Activated naive CD4-positive, alpha-beta T cell treated with anti-CD3 and anti-CD28 coated beads, Interleukin-2, amount 50 U/mL, for 72 hours (primary cell): Measurements from ENCODE around the gene M1AP. TPM values are rescaled to one million over a fixed set of nuclear protein-coding genes. Genes with fewer than 3 reads are reported as not detected.
"Not testable (repeated sequence)": the region's sequence is repeated elsewhere in the genome, so short reads cannot be mapped to it uniquely, and the experiment has no call there.

Experiments used
- ATAC-seq, 2 donors: fragments of 150-1000 bp; cut with Tn5 transposase; 2 replicates each; pipeline ENCODE4 v1.10.0; 2021; ENCODE audit warnings: mild to moderate bottlenecking in 2 of 2, moderate library complexity in 2 of 2
- DNase-seq, 2 donors: peaks; one replicate each; pipeline ENCODE4 v3.0.0; 2021 to 2022; ENCODE audit warnings: low spot score in 2 of 2
- H3K27ac Mint-ChIP-seq, 2 donors: one replicate each; pipeline ENCODE4 v1.8.0; 2022; ENCODE audit warnings: mild to moderate bottlenecking in 2 of 2, mixed read lengths in 2 of 2
- H3K36me3 Mint-ChIP-seq, 2 donors: one replicate each; pipeline ENCODE4 v1.8.0; 2022; ENCODE audit warnings: mixed read lengths in 2 of 2
- H3K9me3 Mint-ChIP-seq, 2 donors: one replicate each; pipeline ENCODE4 v1.8.0; 2022; ENCODE audit warnings: mixed read lengths in 2 of 2
- total RNA-seq, 2 donors: library from RNA; stranded (reverse); gene quantifications; one replicate each; pipeline ENCODE4 v1.2.3, GENCODE V29; 2022

The M1AP gene
- total RNA-seq, 2 donors from 2014 or later: not detected

- ATAC-seq (no peak), DNase-seq (no peak)
- Mint-ChIP-seq H3K9me3 (no peaks in the 10 kb centered on the region), H3K36me3 (no peaks in the 10 kb centered on the region), H3K27ac (no peak overlapping the region)
Observed at GRCh38 chr2:74670263-74670662, 22.1 kb upstream of the M1AP start.

- DNase-seq: no peak
- Mint-ChIP-seq H3K9me3 (no peaks in the 10 kb centered on the region), H3K36me3 (no peaks in the 10 kb centered on the region), H3K27ac (peak overlapping the region in 1 of 2 donors; percentile 51)
- ATAC-seq: no peak
Observed at GRCh38 chr2:74668087-74668486, 20.0 kb upstream of the M1AP start.

- no peak for ATAC-seq
- H3K27ac Mint-ChIP-seq: no peak overlapping the region
- peaks cover 0 to 6% of the 10 kb centered on the region in 2 donors for H3K36me3 Mint-ChIP-seq
- no peaks in the 10 kb centered on the region for H3K9me3 Mint-ChIP-seq
- no peak for DNase-seq
Observed at GRCh38 chr2:74659462-74659861, 11.3 kb upstream of the M1AP start.

GRCh38 chr2:74658516-74658915, 10.4 kb upstream of the M1AP start:
- DNase-seq: no peak
- Mint-ChIP-seq H3K27ac (peak overlapping the region in 1 of 2 donors; percentile 32), H3K36me3 (peaks cover 0 to 6% of the 10 kb centered on the region in 2 donors), H3K9me3 (no peaks in the 10 kb centered on the region)
- no peak for ATAC-seq

- Mint-ChIP-seq H3K27ac (no peak overlapping the region), H3K36me3 (peaks cover 5 to 6% of the 10 kb centered on the region in 2 donors), H3K9me3 (peaks cover 0 to 4% of the 10 kb centered on the region in 2 donors)
- no peak for ATAC-seq
- DNase-seq: no peak
Observed at GRCh38 chr2:74655579-74655978, 7.4 kb upstream of the M1AP start.

GRCh38 chr2:74653985-74654882, 6.1 kb upstream of the M1AP start, which contains the start of gene SEMA4F:
SEMA4F (plus strand) TSS chr2:74654247; CDS start chr2:74654377, 130 bp downstream.
- Mint-ChIP-seq H3K9me3 (peaks cover 0 to 4% of the 10 kb centered on the region in 2 donors), H3K36me3 (peaks cover 5 to 6% of the 10 kb centered on the region in 2 donors), H3K27ac (peak within 1 kb of the TSS; percentile 25 to 55)
- ATAC-seq (peak; percentile 100), DNase-seq (peak; percentile 95)

GRCh38 chr2:74653589-74653984, 5.5 kb upstream of the M1AP start:
- ATAC-seq: peak; percentile 23 to 46
- DNase-seq: no peak
- Mint-ChIP-seq H3K27ac (peak overlapping the region in 1 of 2 donors; percentile 25), H3K36me3 (peaks cover 7% of the 10 kb centered on the region in 2 donors), H3K9me3 (peaks cover 0 to 4% of the 10 kb centered on the region in 2 donors)

- H3K36me3 Mint-ChIP-seq: peaks cover 5 to 6% of the 10 kb centered on the region in 2 donors
- DNase-seq (no peak), ATAC-seq (no peak)
- H3K9me3 Mint-ChIP-seq: no peaks in the 10 kb centered on the region
- no peak overlapping the region for H3K27ac Mint-ChIP-seq
Observed at GRCh38 chr2:74646834-74647482, 1.2 kb downstream of the M1AP start.

GRCh38 chr2:74646201-74646600, 1.9 kb downstream of the M1AP start:
- ATAC-seq: no peak
- H3K27ac Mint-ChIP-seq: no peak overlapping the region
- peaks cover 5 to 6% of the 10 kb centered on the region in 2 donors for H3K36me3 Mint-ChIP-seq
- H3K9me3 Mint-ChIP-seq: no peaks in the 10 kb centered on the region
- no peak for DNase-seq

- Mint-ChIP-seq H3K36me3 (peaks cover 5 to 6% of the 10 kb centered on the region in 2 donors), H3K9me3 (no peaks in the 10 kb centered on the region), H3K27ac (no peak overlapping the region)
- no peak for DNase-seq
- ATAC-seq: no peak
Observed at GRCh38 chr2:74645344-74645743, 2.8 kb downstream of the M1AP start.

GRCh38 chr2:74639550-74639949, 8.6 kb downstream of the M1AP start:
- no peaks in the 10 kb centered on the region for H3K9me3 Mint-ChIP-seq
- H3K36me3 Mint-ChIP-seq: no peaks in the 10 kb centered on the region
- H3K27ac Mint-ChIP-seq: no peak overlapping the region
- ATAC-seq: no peak
- DNase-seq: no peak

GRCh38 chr2:74632939-74633312, 15.2 kb downstream of the M1AP start:
- no peak overlapping the region for H3K27ac Mint-ChIP-seq
- no peak for ATAC-seq

GRCh38 chr2:74632209-74632938, 15.8 kb downstream of the M1AP start:
- no peak for ATAC-seq
- H3K9me3 Mint-ChIP-seq: no peaks in the 10 kb centered on the region
- H3K27ac Mint-ChIP-seq: peak overlapping the region in 1 of 2 donors; percentile 34
- H3K36me3 Mint-ChIP-seq: no peaks in the 10 kb centered on the region
- DNase-seq: no peak

More at GRCh38 chr2:74632939-74633312, 15.2 kb downstream of the M1AP start:
- no peak for DNase-seq
- Mint-ChIP-seq H3K36me3 (no peaks in the 10 kb centered on the region), H3K9me3 (no peaks in the 10 kb centered on the region)

- not testable (repeated sequence) for H3K9me3 Mint-ChIP-seq, DNase-seq, H3K36me3 Mint-ChIP-seq, ATAC-seq
- peak overlapping the region in 1 of 2 donors; percentile 47 for H3K27ac Mint-ChIP-seq
Observed at GRCh38 chr2:74630454-74630853, 17.7 kb downstream of the M1AP start.

- no peak for DNase-seq
- Mint-ChIP-seq H3K27ac (no peak overlapping the region), H3K9me3 (no peaks in the 10 kb centered on the region), H3K36me3 (no peaks in the 10 kb centered on the region)
- ATAC-seq: no peak
Observed at GRCh38 chr2:74628538-74629105, 19.5 kb downstream of the M1AP start.

GRCh38 chr2:74625658-74626425, 22.3 kb downstream of the M1AP start:
- Mint-ChIP-seq H3K27ac (no peak overlapping the region), H3K9me3 (no peaks in the 10 kb centered on the region), H3K36me3 (no peaks in the 10 kb centered on the region)
- no peak for DNase-seq
- no peak for ATAC-seq
